ENCODE results near the gene DCLK3. TPM values are rescaled to one million over a fixed set of nuclear protein-coding genes. Genes with fewer than 3 reads are reported as not detected.

Gene DCLK3, protein sequence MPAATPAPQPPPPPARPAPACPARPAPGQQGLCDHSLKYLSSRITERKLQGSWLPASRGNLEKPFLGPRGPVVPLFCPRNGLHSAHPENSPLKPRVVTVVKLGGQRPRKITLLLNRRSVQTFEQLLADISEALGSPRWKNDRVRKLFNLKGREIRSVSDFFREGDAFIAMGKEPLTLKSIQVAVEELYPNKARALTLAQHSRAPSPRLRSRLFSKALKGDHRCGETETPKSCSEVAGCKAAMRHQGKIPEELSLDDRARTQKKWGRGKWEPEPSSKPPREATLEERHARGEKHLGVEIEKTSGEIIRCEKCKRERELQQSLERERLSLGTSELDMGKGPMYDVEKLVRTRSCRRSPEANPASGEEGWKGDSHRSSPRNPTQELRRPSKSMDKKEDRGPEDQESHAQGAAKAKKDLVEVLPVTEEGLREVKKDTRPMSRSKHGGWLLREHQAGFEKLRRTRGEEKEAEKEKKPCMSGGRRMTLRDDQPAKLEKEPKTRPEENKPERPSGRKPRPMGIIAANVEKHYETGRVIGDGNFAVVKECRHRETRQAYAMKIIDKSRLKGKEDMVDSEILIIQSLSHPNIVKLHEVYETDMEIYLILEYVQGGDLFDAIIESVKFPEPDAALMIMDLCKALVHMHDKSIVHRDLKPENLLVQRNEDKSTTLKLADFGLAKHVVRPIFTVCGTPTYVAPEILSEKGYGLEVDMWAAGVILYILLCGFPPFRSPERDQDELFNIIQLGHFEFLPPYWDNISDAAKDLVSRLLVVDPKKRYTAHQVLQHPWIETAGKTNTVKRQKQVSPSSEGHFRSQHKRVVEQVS
- not detected in 2 replicates for total RNA-seq

DNA sequence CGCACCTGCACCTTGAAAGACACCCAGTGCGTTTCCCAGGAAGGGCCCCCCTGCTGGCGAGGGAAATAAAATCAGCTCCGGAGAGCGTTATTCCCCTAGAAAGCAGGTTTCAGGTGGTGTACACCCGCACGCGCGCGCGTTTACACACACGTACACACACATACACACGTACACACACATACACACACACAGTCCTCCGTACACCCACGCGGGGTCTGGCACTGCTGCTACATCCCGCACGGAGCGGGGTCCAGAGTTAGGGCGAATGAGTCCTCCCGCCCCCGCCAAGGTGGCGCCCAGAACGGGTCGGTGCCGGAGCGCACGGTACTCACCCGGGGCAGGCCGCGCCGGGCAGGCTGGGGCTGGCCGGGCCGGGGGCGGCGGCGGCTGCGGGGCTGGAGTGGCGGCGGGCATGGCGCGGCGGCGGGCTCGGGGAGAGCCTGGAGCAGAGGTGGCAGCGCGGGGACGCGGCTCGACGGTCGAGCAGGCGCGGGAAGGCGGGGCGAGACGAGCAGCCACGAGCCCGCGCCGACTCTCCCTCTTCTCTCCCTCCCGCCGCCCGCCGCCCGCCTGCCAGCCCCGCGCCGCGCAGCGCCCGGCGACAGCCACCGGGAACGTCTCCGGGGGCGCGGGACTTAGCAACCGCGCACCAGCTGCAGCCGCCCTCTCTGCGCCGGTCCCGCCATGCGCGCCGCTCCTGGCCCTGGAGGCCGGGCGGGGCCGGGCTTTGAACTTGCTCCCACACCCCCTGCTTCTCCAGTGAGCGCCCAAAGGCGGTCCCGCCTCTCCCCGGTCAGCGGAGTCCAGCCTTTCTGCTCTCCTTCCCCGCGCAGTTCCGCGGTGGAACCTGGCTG is at the start of gene DCLK3:
TSS of gene DCLK3 (minus strand) at position 704 of the 854 bp plus-strand sequence. CDS start at position 414, 290 bp downstream.

Other genes starting within 250 kb of the DCLK3 start
- 24.8 and 28.1 TPM in 2 replicates for gene TRANK1, start 180.5 kb upstream of the DCLK3 start, total RNA-seq
- gene EPM2AIP1, start 228.6 kb upstream of the DCLK3 start, total RNA-seq, result 26.5 and 37.8 TPM in 2 replicates
- gene MLH1, start 229.0 kb upstream of the DCLK3 start, total RNA-seq, result 49.2 and 55.9 TPM in 2 replicates